ENCODE measurements around the gene HK1.

- TF ChIP-seq CTCF (IDR thresholded peaks at IDR 0.05) = no peak
- no peak for TF ChIP-seq POLR2A (IDR thresholded peaks at IDR 0.05)
- no peak for TF ChIP-seq POLR2AphosphoS5 (IDR thresholded peaks at IDR 0.05)
- TF ChIP-seq EP300 (IDR thresholded peaks at IDR 0.05) = no peak
Measured at GRCh38 chr10:69345402-69345801, 67.1 kb downstream of the HK1 start.

All from gastroesophageal sphincter (tissue), 3 donors.